IMR-90 (cell line): ENCODE results near the gene GPX4. TPM values are rescaled to one million over a fixed set of nuclear protein-coding genes. Genes with fewer than 3 reads are reported as not detected.

Experiments
- ATAC-seq: fragments of 200-7000 bp; cut with Tn5 transposase; 2 replicates; pipeline ENCODE4 v1.9.1; 2020; ENCODE audit warnings: low read depth, mild to moderate bottlenecking, moderate library complexity
- BruUV-seq: library from RNA; stranded (reverse); fragments of 400-500 nt; replicated peaks from 2 replicates; lab custom pipeline; 2021; lab: Mats Ljungman, UMichigan
- CTCF ChIA-PET: fragments of 300-600 bp; formaldehyde crosslinking; extraction: SDS; loops from one replicate; lab custom pipeline; 2021; ENCODE audit warnings: antibody characterized with exemption; lab: Yijun Ruan, JAX
- POLR2A ChIA-PET: fragments of 300-600 bp; sonication (Branson Sonifier 250); formaldehyde crosslinking; loops from one replicate; lab custom pipeline; 2022; ENCODE audit warnings: antibody characterized with exemption; ENCODE audit not compliant: unreplicated experiment; lab: Charles Lee
- DNase-seq: peaks from one replicate; pipeline ENCODE4 v3.0.0; 2013
- H2AFZ ChIP-seq: replicated peaks from 2 replicates; pipeline ENCODE3; 2013; ENCODE audit warnings: low read length, mild to moderate bottlenecking; ENCODE audit not compliant: poor library complexity
- H2AK5ac ChIP-seq: 2 replicates; pipeline ENCODE4 v1.6.1; 2013; ENCODE audit warnings: low read depth, low read length, inconsistent platforms
- H2AK9ac ChIP-seq: replicated peaks from 2 replicates; pipeline ENCODE3; 2013; ENCODE audit warnings: mild to moderate bottlenecking, low read depth, low read length, moderate library complexity; ENCODE audit not compliant: poor library complexity
- H2BK120ac ChIP-seq: 2 replicates; pipeline ENCODE4 v1.6.1; 2013; ENCODE audit warnings: low read depth, low read length, inconsistent platforms
- H2BK15ac ChIP-seq: 3 replicates; pipeline ENCODE4 v1.6.1; 2013; ENCODE audit warnings: low read depth, low read length, inconsistent platforms
- H2BK20ac ChIP-seq: 2 replicates; pipeline ENCODE4 v1.6.1; 2013; ENCODE audit warnings: low read depth, mild to moderate bottlenecking, inconsistent platforms, low read length, moderate library complexity
- H2BK5ac ChIP-seq: 2 replicates; pipeline ENCODE4 v1.6.1; 2013; ENCODE audit warnings: mild to moderate bottlenecking, low read depth, low read length, inconsistent platforms; ENCODE audit not compliant: poor library complexity, severe bottlenecking
- H3K14ac ChIP-seq: replicated peaks from 2 replicates; pipeline ENCODE4 v1.6.1; 2013; ENCODE audit warnings: low read depth, low read length, inconsistent platforms
- H3K18ac ChIP-seq: 2 replicates; pipeline ENCODE4 v1.6.1; 2013; ENCODE audit warnings: low read depth, low read length, control low read depth
- H3K23ac ChIP-seq: 2 replicates; pipeline ENCODE4 v1.6.1; 2013; ENCODE audit warnings: low read depth, low read length, inconsistent platforms
- H3K27ac ChIP-seq: 2 replicates; pipeline ENCODE4 v1.5.1; 2013; ENCODE audit warnings: mild to moderate bottlenecking, control low read depth, low read length; ENCODE audit not compliant: insufficient read depth
- H3K27me3 ChIP-seq: 2 replicates; pipeline ENCODE4 v1.6.1; 2013; ENCODE audit warnings: low read length; ENCODE audit not compliant: control insufficient read depth, insufficient read depth
- H3K36me3 ChIP-seq: 2 replicates; pipeline ENCODE4 v1.6.1; 2013; ENCODE audit warnings: low read length, mixed read lengths; ENCODE audit not compliant: control insufficient read depth, insufficient read depth
- H3K4ac ChIP-seq: 2 replicates; pipeline ENCODE4 v1.6.1; 2013; ENCODE audit warnings: low read depth, low read length, inconsistent platforms
- H3K4me1 ChIP-seq: 2 replicates; pipeline ENCODE4 v1.6.1; 2013; ENCODE audit warnings: low read length, mixed read lengths; ENCODE audit not compliant: control insufficient read depth, insufficient read depth
- H3K4me2 ChIP-seq: 2 replicates; pipeline ENCODE4 v1.6.1; 2013; ENCODE audit warnings: low read depth, mild to moderate bottlenecking, control low read depth, low read length, moderate library complexity
- H3K4me3 ChIP-seq: 2 replicates; pipeline ENCODE4 v1.5.1; 2013; ENCODE audit warnings: low read depth, mild to moderate bottlenecking, control low read depth, low read length, moderate library complexity; ENCODE audit not compliant: insufficient read depth
- H3K56ac ChIP-seq: 2 replicates; pipeline ENCODE4 v1.6.1; 2013; ENCODE audit warnings: low read length, inconsistent platforms; ENCODE audit not compliant: insufficient read depth; ENCODE audit errors: extremely low read depth
- H3K79me1 ChIP-seq, 2 experiments: 2 replicates each; pipeline ENCODE4 v1.6.1; 2013; ENCODE audit warnings: low read length in 2 of 2, inconsistent platforms in 1 of 2, low read depth in 1 of 2
- H3K9ac ChIP-seq: 2 replicates; pipeline ENCODE4 v1.6.1; 2013; ENCODE audit warnings: low read depth, low read length, control low read depth
- H3K9me1 ChIP-seq: 2 replicates; pipeline ENCODE4 v1.6.1; 2013; ENCODE audit warnings: low read length, inconsistent platforms; ENCODE audit not compliant: insufficient read depth
- H3K9me3 ChIP-seq: 2 replicates; pipeline ENCODE4 v1.6.1; 2013; ENCODE audit warnings: low read length; ENCODE audit not compliant: control insufficient read depth, insufficient read depth
- H4K20me1 ChIP-seq: 2 replicates; pipeline ENCODE4 v1.6.1; 2013; ENCODE audit warnings: low read length, inconsistent platforms; ENCODE audit not compliant: insufficient read depth
- H4K5ac ChIP-seq: 2 replicates; pipeline ENCODE4 v1.6.1; 2013; ENCODE audit warnings: mild to moderate bottlenecking, low read depth, low read length, control low read depth
- H4K8ac ChIP-seq, 2 experiments: 2 replicates each; pipeline ENCODE4 v1.6.1; 2013; ENCODE audit warnings: low read depth in 2 of 2, low read length in 2 of 2, control low read depth in 1 of 2, inconsistent platforms in 1 of 2
- H4K91ac ChIP-seq: 2 replicates; pipeline ENCODE4 v1.6.1; 2013; ENCODE audit warnings: low read depth, low read length, inconsistent platforms; ENCODE audit not compliant: insufficient read depth
- BHLHE40 ChIP-seq: fragments of 150-350 bp; IDR thresholded peaks from 2 replicates; pipeline ENCODE4 v1.6.1; 2016; ENCODE audit warnings: mild to moderate bottlenecking, low read depth, low read length
- CEBPB ChIP-seq: IDR thresholded peaks from 2 replicates; pipeline ENCODE4 v1.6.1; 2012; ENCODE audit warnings: low read depth, low read length, improper control_type of control experiment
- CTCF ChIP-seq: conservative IDR thresholded peaks from 2 replicates; pipeline ENCODE4 v1.5.1; 2012; ENCODE audit warnings: mild to moderate bottlenecking, low read depth, low read length, improper control_type of control experiment
- FOS ChIP-seq: fragments of 150-350 bp; IDR thresholded peaks from 2 replicates; pipeline ENCODE4 v1.6.1; 2016; ENCODE audit warnings: low read depth, low read length
- MAFK ChIP-seq: IDR thresholded peaks from 2 replicates; pipeline ENCODE4 v1.6.1; 2012; ENCODE audit warnings: low read depth, low read length, improper control_type of control experiment
- MXI1 ChIP-seq: IDR thresholded peaks from 2 replicates; pipeline ENCODE4 v1.6.1; 2012; ENCODE audit warnings: low read depth, mild to moderate bottlenecking, low read length, moderate library complexity, borderline replicate concordance
- NFE2L2 ChIP-seq: fragments of 150-350 bp; IDR thresholded peaks from 2 replicates; pipeline ENCODE4 v1.6.1; 2016; ENCODE audit warnings: low read depth, mild to moderate bottlenecking, low read length
- POLR2A ChIP-seq: IDR thresholded peaks from 2 replicates; pipeline ENCODE4 v1.6.1; 2012; ENCODE audit warnings: mild to moderate bottlenecking, low read depth, low read length
- RAD21 ChIP-seq: IDR thresholded peaks from 2 replicates; pipeline ENCODE4 v1.6.1; 2012; ENCODE audit warnings: low read length, improper control_type of control experiment
- SMC3 ChIP-seq: fragments of 150-350 bp; IDR thresholded peaks from 2 replicates; pipeline ENCODE4 v1.6.1; 2016; ENCODE audit warnings: low read depth, mild to moderate bottlenecking, antibody characterized with exemption, low read length, moderate library complexity
- WGBS, 2 experiments: methylation state at CpG; one replicate each; pipeline versions ENCODE4 v1.1.5 to v1.1.7; 2013; ENCODE audit warnings: missing lambda C conversion rate in 2 of 2; ENCODE audit not compliant: insufficient read length in 1 of 2; ENCODE audit errors: extremely low coverage in 2 of 2; 5-methylcytosine and 5-hydroxymethylcytosine counted together
- dilution Hi-C: fragments of 300-500 bp; cut with HindIII; formaldehyde crosslinking; loops from one replicate; pipeline ENCODE4 v1.14.3; 2018; ENCODE audit warnings: low sequenced_read_pairs; ENCODE audit not compliant: unreplicated experiment
- in situ Hi-C: fragments of 300-500 bp; cut with MboI; formaldehyde crosslinking; loops from 3 replicates; pipeline ENCODE4 v1.14.3; 2019; ENCODE audit warnings: low sequenced_read_pairs, inconsistent platforms, mixed read lengths
- intact Hi-C: fragments of 100-400 bp; cut with micrococcal nuclease; formaldehyde crosslinking; loops from 2 replicates; pipeline ENCODE4 v1.10.0; 2022
- polyA plus RNA-seq, 3 experiments: library from polyadenylated mRNA; depleted of rRNA; stranded (reverse); fragments of >200 nt; gene quantifications; 2 replicates each; pipeline ENCODE4 v1.2.3, GENCODE V29; 2012; ENCODE audit warnings: low replicate concordance in 1 of 3
- total RNA-seq: library from RNA; depleted of rRNA; stranded (reverse); fragments of >200 nt; gene quantifications from 2 replicates; pipeline ENCODE4 v1.2.3, GENCODE V29; 2012
- TF ChIP-seq, protein P1 (sequence below): fragments of 150-350 bp; IDR thresholded peaks from 2 replicates; pipeline ENCODE4 v1.6.1; 2017; ENCODE audit warnings: mild to moderate bottlenecking, antibody characterized with exemption, low read length, low read depth

Gene GPX4
- total and polyA plus RNA-seq, 2 of the 4 experiments (the other 2 are of a cell fraction): 357 to 1,083 TPM

- Histone ChIP-seq H2AK9ac (no peak overlapping the region), H3K23ac (no peak overlapping the region), H3K14ac (no peak overlapping the region), H3K4me3 (no peak overlapping the region), H2BK15ac (no peak overlapping the region), H3K27me3 (no peaks in the 10 kb centered on the region), H3K18ac (no peak overlapping the region), H3K4ac (no peak overlapping the region), H3K4me1 (peaks cover 16% of the 10 kb centered on the region), H3K27ac (no peak overlapping the region), H3K9me1 (no peaks in the 10 kb centered on the region; the same call in 1 of the 2 replicates), H3K79me1 (peaks cover 5 to 57% of the 10 kb centered on the region in 2 experiments), H2BK5ac (no peak overlapping the region), H4K91ac (no peak overlapping the region), H4K20me1 (peaks cover 17% of the 10 kb centered on the region), H3K9ac (no peak overlapping the region), H2BK120ac (no peak overlapping the region), H4K8ac (no peak overlapping the region), H3K9me3 (no peaks in the 10 kb centered on the region), H4K5ac (no peak overlapping the region), H2AFZ (no peak overlapping the region), H2BK20ac (no peak overlapping the region), H3K36me3 (peaks cover 52% of the 10 kb centered on the region), H3K4me2 (no peak overlapping the region), H2AK5ac (no peak overlapping the region), H3K56ac (no peak overlapping the region)
- ChIA-PET CTCF (no interaction called here), POLR2A (no interaction called here)
- no peak for DNase-seq
- no peak for ATAC-seq
- WGBS, 2 experiments: 100% methylated on average over 2 of the region's 12 CpGs; no CpG with 5 or more reads in 1 of the 2 experiments
- in situ Hi-C loops: no loop called here
- BruUV-seq: no TSS peak
- intact Hi-C loops: no loop called here
- no peak for TF ChIP-seq MAFK
- TF ChIP-seq RAD21: no peak
- TF ChIP-seq POLR2A: no peak
- TF ChIP-seq, protein P1, sequence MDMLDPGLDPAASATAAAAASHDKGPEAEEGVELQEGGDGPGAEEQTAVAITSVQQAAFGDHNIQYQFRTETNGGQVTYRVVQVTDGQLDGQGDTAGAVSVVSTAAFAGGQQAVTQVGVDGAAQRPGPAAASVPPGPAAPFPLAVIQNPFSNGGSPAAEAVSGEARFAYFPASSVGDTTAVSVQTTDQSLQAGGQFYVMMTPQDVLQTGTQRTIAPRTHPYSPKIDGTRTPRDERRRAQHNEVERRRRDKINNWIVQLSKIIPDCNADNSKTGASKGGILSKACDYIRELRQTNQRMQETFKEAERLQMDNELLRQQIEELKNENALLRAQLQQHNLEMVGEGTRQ: no peak
- TF ChIP-seq SMC3: no peak
- no peak for TF ChIP-seq MXI1
- no peak for TF ChIP-seq BHLHE40
- TF ChIP-seq CTCF: no peak
- TF ChIP-seq CEBPB: no peak
- no peak for TF ChIP-seq FOS
- TF ChIP-seq NFE2L2: no peak
- dilution Hi-C loops: no loop called here
Observed at GRCh38 chr19:1151037-1151724, 47.4 kb downstream of the GPX4 start.
